ENCODE data around the gene RPA1. TPM values are rescaled to one million over a fixed set of nuclear protein-coding genes. Genes with fewer than 3 reads are reported as not detected.
A peak's percentile ranks its signal among the peaks of the same experiment; 100 is the strongest.

RPA1 gene
- total RNA-seq, 1 experiment from 2014 or later, result 158 TPM

DNA sequence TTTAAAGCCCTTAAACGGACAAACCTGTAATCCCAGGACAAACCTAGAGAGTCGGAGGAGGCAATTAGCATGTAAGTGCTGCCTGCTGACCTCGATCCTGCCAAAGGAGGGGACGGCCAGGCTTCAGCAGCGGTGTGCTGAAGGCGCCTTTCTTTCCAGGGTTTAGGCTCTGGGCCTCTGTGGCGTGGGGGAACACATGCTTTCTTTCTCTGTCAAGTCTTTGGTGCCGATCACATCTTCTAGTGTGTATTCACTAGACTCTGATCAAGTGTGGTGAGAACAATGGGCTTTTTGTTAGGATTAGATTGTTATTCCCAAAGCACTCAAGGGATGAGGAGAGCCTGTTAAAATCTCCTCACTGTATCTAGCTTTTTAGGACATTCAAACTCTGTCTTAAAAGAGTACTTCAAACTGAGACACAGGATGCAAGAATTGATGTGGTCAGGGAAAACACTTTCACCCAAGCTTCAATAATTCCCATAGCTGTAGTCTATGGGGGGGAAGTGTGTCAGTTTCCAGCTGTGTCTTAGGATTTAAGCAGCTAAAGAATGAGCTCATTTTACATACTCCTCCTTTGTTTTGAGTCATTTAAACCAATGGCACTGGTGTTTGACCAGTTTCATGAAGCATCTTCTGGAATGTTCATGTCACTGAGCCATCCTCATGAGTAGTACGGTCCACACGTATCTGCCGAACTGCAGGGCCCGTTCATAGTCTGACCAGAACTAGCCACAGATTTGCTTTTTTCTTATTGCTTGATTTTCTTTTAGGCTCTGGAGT lies 51.2 kb downstream of the RPA1 start:
- peaks cover 80% of the 10 kb centered on the region for H3K36me3 Mint-ChIP-seq
- H3K9me3 Mint-ChIP-seq, result no peaks in the 10 kb centered on the region
- ATAC-seq (no peak), DNase-seq (ENCODE audit: low spot score) (no peak)
- no peak overlapping the region for H3K4me3 Mint-ChIP-seq
- no peaks in the 10 kb centered on the region for H3K4me1 Mint-ChIP-seq
- ChIA-PET POLR2A (no interaction called here), CTCF (interaction anchor here (1.2 kb wide), 1 partner anchor 164 kb away, joined by 4 read pairs; no protein-coding TSS in a partner anchor)
- TF ChIP-seq ZNF219 (CRISPR knock-in tag; IDR thresholded peaks at IDR 0.05; ENCODE audit: borderline replicate concordance), result no peak
- no peak for TF ChIP-seq MXD4 (CRISPR knock-in tag; IDR thresholded peaks at IDR 0.05; ENCODE audit: borderline replicate concordance)
- TF ChIP-seq, protein P1, sequence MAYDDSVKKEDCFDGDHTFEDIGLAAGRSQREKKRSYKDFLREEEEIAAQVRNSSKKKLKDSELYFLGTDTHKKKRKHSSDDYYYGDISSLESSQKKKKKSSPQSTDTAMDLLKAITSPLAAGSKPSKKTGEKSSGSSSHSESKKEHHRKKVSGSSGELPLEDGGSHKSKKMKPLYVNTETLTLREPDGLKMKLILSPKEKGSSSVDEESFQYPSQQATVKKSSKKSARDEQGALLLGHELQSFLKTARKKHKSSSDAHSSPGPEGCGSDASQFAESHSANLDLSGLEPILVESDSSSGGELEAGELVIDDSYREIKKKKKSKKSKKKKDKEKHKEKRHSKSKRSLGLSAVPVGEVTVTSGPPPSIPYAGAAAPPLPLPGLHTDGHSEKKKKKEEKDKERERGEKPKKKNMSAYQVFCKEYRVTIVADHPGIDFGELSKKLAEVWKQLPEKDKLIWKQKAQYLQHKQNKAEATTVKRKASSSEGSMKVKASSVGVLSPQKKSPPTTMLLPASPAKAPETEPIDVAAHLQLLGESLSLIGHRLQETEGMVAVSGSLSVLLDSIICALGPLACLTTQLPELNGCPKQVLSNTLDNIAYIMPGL (CRISPR knock-in tag; IDR thresholded peaks at IDR 0.05), result no peak
- TF ChIP-seq, protein P2, sequence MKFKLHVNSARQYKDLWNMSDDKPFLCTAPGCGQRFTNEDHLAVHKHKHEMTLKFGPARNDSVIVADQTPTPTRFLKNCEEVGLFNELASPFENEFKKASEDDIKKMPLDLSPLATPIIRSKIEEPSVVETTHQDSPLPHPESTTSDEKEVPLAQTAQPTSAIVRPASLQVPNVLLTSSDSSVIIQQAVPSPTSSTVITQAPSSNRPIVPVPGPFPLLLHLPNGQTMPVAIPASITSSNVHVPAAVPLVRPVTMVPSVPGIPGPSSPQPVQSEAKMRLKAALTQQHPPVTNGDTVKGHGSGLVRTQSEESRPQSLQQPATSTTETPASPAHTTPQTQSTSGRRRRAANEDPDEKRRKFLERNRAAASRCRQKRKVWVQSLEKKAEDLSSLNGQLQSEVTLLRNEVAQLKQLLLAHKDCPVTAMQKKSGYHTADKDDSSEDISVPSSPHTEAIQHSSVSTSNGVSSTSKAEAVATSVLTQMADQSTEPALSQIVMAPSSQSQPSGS (CRISPR knock-in tag; IDR thresholded peaks at IDR 0.05; ENCODE audit: borderline replicate concordance, low read depth), result no peak
- TF ChIP-seq ZNF671 (CRISPR knock-in tag; IDR thresholded peaks at IDR 0.05), result no peak
- TF ChIP-seq, protein P3, sequence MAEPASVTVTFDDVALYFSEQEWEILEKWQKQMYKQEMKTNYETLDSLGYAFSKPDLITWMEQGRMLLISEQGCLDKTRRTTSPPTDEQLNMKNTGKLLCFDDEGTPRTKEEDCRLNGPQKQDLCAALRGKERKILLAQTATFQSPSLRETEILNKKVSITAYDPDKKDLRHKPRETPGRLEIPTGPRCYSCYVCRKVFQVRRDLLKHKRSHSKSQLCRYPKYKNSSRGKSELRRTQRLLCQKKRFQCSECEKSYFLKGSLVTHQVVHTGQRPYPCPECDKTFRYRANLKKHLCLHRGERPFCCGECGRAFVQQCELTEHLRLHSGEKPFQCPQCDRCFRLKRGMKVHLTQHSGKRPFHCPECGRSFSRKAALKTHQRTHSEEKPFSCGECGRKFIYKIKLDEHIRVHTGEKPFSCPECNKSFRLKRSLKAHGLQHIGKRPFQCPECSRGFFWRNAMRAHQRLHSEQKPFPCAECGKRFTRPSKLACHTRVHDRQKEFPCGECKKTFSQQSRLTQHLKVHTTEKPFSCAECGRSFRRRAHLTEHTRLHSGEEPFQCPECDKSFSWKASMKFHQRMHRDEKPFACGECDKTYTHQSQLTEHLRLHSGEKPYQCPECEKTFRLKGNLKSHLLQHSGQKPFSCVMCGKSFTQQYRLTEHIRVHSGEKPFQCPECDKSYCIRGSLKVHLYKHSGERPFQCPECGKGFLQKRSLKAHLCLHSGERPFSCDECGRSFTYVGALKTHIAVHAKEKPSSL (CRISPR knock-in tag; conservative IDR thresholded peaks at IDR 0.05), result no peak
- no peak for TF ChIP-seq TEAD4 (CRISPR knock-in tag; IDR thresholded peaks at IDR 0.05)
- no peak for TF ChIP-seq ZBTB21 (CRISPR knock-in tag; IDR thresholded peaks at IDR 0.05; ENCODE audit: borderline replicate concordance)
- TF ChIP-seq NFATC4 (CRISPR knock-in tag; IDR thresholded peaks at IDR 0.05), result no peak
- TF ChIP-seq GRHL2 (CRISPR knock-in tag; IDR thresholded peaks at IDR 0.05; ENCODE audit: insufficient replicate concordance, severe bottlenecking), result no peak
- TF ChIP-seq, protein P4, sequence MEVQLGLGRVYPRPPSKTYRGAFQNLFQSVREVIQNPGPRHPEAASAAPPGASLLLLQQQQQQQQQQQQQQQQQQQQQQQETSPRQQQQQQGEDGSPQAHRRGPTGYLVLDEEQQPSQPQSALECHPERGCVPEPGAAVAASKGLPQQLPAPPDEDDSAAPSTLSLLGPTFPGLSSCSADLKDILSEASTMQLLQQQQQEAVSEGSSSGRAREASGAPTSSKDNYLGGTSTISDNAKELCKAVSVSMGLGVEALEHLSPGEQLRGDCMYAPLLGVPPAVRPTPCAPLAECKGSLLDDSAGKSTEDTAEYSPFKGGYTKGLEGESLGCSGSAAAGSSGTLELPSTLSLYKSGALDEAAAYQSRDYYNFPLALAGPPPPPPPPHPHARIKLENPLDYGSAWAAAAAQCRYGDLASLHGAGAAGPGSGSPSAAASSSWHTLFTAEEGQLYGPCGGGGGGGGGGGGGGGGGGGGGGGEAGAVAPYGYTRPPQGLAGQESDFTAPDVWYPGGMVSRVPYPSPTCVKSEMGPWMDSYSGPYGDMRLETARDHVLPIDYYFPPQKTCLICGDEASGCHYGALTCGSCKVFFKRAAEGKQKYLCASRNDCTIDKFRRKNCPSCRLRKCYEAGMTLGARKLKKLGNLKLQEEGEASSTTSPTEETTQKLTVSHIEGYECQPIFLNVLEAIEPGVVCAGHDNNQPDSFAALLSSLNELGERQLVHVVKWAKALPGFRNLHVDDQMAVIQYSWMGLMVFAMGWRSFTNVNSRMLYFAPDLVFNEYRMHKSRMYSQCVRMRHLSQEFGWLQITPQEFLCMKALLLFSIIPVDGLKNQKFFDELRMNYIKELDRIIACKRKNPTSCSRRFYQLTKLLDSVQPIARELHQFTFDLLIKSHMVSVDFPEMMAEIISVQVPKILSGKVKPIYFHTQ (CRISPR knock-in tag; IDR thresholded peaks at IDR 0.05), result no peak
- H3K27ac Mint-ChIP-seq, result no peak overlapping the region
- no peaks in the 10 kb centered on the region for H3K27me3 Mint-ChIP-seq (ENCODE audit: low read depth)

DNA sequence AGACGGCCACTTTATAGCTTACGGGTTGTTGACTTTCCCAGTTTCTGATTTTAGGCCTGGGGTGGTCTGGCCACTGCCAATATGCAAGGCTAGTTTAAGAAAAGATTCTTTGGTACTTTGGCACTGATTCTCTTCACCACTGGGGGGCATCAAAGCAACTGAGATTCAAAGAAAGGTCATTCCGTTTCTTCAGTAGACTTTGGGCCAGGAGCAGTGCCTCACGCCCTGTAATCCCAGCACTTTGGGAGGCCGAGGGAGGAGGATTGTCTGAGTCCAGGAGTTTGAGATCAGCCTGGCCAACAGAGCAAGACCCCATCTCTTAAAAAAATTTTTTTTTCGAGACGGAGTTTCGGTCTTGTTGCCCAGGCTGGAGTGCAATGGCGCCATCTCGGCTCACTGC lies 53.0 kb downstream of the RPA1 start:
- no peaks in the 10 kb centered on the region for H3K27me3 Mint-ChIP-seq (ENCODE audit: low read depth)
- H3K36me3 Mint-ChIP-seq, result peaks cover 75% of the 10 kb centered on the region
- ATAC-seq, result peak; percentile 56
- H3K27ac Mint-ChIP-seq, result no peak overlapping the region
- TF ChIP-seq, protein P5, sequence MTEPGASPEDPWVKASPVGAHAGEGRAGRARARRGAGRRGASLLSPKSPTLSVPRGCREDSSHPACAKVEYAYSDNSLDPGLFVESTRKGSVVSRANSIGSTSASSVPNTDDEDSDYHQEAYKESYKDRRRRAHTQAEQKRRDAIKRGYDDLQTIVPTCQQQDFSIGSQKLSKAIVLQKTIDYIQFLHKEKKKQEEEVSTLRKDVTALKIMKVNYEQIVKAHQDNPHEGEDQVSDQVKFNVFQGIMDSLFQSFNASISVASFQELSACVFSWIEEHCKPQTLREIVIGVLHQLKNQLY (CRISPR knock-in tag; IDR thresholded peaks at IDR 0.05), result no peak
- TF ChIP-seq, protein P6, sequence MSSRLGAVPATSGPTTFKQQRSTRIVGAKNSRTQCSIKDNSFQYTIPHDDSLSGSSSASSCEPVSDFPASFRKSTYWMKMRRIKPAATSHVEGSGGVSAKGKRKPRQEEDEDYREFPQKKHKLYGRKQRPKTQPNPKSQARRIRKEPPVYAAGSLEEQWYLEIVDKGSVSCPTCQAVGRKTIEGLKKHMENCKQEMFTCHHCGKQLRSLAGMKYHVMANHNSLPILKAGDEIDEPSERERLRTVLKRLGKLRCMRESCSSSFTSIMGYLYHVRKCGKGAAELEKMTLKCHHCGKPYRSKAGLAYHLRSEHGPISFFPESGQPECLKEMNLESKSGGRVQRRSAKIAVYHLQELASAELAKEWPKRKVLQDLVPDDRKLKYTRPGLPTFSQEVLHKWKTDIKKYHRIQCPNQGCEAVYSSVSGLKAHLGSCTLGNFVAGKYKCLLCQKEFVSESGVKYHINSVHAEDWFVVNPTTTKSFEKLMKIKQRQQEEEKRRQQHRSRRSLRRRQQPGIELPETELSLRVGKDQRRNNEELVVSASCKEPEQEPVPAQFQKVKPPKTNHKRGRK (CRISPR knock-in tag; IDR thresholded peaks at IDR 0.05; ENCODE audit: borderline replicate concordance), result no peak
- peak; percentile 88; the same call in 1 of the 2 replicates for TF ChIP-seq GTF2I (CRISPR knock-in tag; conservative IDR thresholded peaks at IDR 0.05)
- TF ChIP-seq ZNF121 (CRISPR knock-in tag; IDR thresholded peaks at IDR 0.05), result peak; percentile 76
- TF ChIP-seq, protein P7, sequence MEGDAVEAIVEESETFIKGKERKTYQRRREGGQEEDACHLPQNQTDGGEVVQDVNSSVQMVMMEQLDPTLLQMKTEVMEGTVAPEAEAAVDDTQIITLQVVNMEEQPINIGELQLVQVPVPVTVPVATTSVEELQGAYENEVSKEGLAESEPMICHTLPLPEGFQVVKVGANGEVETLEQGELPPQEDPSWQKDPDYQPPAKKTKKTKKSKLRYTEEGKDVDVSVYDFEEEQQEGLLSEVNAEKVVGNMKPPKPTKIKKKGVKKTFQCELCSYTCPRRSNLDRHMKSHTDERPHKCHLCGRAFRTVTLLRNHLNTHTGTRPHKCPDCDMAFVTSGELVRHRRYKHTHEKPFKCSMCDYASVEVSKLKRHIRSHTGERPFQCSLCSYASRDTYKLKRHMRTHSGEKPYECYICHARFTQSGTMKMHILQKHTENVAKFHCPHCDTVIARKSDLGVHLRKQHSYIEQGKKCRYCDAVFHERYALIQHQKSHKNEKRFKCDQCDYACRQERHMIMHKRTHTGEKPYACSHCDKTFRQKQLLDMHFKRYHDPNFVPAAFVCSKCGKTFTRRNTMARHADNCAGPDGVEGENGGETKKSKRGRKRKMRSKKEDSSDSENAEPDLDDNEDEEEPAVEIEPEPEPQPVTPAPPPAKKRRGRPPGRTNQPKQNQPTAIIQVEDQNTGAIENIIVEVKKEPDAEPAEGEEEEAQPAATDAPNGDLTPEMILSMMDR (IDR thresholded peaks at IDR 0.05), result peak; percentile 56
- POLR2A ChIA-PET, result no interaction called here
- CTCF ChIA-PET, result interaction anchor here (0.7 to 2.3 kb wide), 7 partner anchors 18 to 362 kb away, joined by 3 to 7 read pairs (median 3); partner anchors contain the start of gene DPH1
- no peaks in the 10 kb centered on the region for H3K9me3 Mint-ChIP-seq
- no peaks in the 10 kb centered on the region for H3K4me1 Mint-ChIP-seq
- no peak overlapping the region for H3K4me3 Mint-ChIP-seq
- peak; percentile 41 for DNase-seq (ENCODE audit: low spot score)

Data from WTC11 (cell line).